SK-N-SH (cell line): Measurements from ENCODE around the gene IRS4. TPM values are rescaled to one million over a fixed set of nuclear protein-coding genes. Genes with fewer than 3 reads are reported as not detected.

Experiments
- CTCF ChIA-PET: fragments of 300-600, 350-600 bp; formaldehyde crosslinking; extraction: SDS; loops from one replicate; lab custom pipeline; 2021; lab: Yijun Ruan, JAX
- POLR2A ChIA-PET: fragments of 350-600 bp; sonication (Branson Sonifier 250); formaldehyde crosslinking; extraction: SDS; loops from one replicate; lab custom pipeline; 2020; ENCODE audit warnings: antibody characterized with exemption, inconsistent platforms; lab: Yijun Ruan, JAX
- DNase-seq: peaks from one replicate; pipeline ENCODE4 v3.0.0; 2012
- H2AFZ ChIP-seq: fragments of 200-600 bp; sonication (generic); 2 replicates; pipeline ENCODE4 v1.8.1; 2016; ENCODE audit warnings: antibody characterized with exemption, mild to moderate bottlenecking, low read depth
- H3F3A ChIP-seq: fragments of 200-600 bp; sonication (generic); replicated peaks from 2 replicates; pipeline ENCODE3; 2016; ENCODE audit warnings: antibody characterized with exemption, mild to moderate bottlenecking; ENCODE audit not compliant: insufficient read depth
- H3K27ac ChIP-seq, 2 experiments: fragments of 200-500 bp in 1 of 2; fragments of 200-600 bp in 1 of 2; sonication (Bioruptor generic) in 1 of 2; sonication (generic), shearing (Covaris generic) in 1 of 2; 2 replicates each; pipeline versions ENCODE4 v1.5.1 to v1.6.1; 2014 to 2016; ENCODE audit warnings: low read depth in 2 of 2, inconsistent platforms in 1 of 2, low read length in 1 of 2, mild to moderate bottlenecking in 1 of 2, mixed read lengths in 1 of 2
- H3K27me3 ChIP-seq: fragments of 200-600 bp; sonication (generic), shearing (Covaris generic); 2 replicates; pipeline ENCODE4 v1.6.1; 2016; ENCODE audit warnings: mixed run types; ENCODE audit not compliant: insufficient read depth
- H3K36me3 ChIP-seq, 2 experiments: fragments of 200-500 bp in 1 of 2; fragments of 200-600 bp in 1 of 2; sonication (Bioruptor generic) in 1 of 2; sonication (generic) in 1 of 2; replicated peaks in 1 of 2; 2 replicates each; pipeline versions ENCODE3 to v1.5.1; 2014 to 2016; ENCODE audit warnings: low read length in 1 of 2, mild to moderate bottlenecking in 1 of 2; ENCODE audit not compliant: insufficient read depth in 2 of 2, control insufficient read depth in 1 of 2
- H3K4me1 ChIP-seq, 2 experiments: fragments of 200-500 bp in 1 of 2; fragments of 200-600 bp in 1 of 2; sonication (Bioruptor generic) in 1 of 2; sonication (generic), shearing (Covaris generic) in 1 of 2; 2 replicates each; pipeline versions ENCODE4 v1.5.1 to v1.6.1; 2014 to 2016; ENCODE audit warnings: low read depth in 1 of 2, low read length in 1 of 2, mixed run types in 1 of 2; ENCODE audit not compliant: insufficient read depth in 2 of 2, control insufficient read depth in 1 of 2
- H3K4me2 ChIP-seq: fragments of 200-600 bp; sonication (generic), shearing (Covaris generic); 2 replicates; pipeline ENCODE4 v1.6.1; 2017; ENCODE audit warnings: mixed run types
- H3K4me3 ChIP-seq, 2 experiments: fragments of 200-500 bp in 1 of 2; fragments of 200-600 bp in 1 of 2; sonication (Bioruptor generic) in 1 of 2; sonication (generic), shearing (Covaris generic) in 1 of 2; 2 replicates each; pipeline versions ENCODE4 v1.5.1 to v1.8.1; 2014 to 2016; ENCODE audit warnings: low read depth in 2 of 2, inconsistent platforms in 1 of 2, low read length in 1 of 2, mild to moderate bottlenecking in 1 of 2, mixed read lengths in 1 of 2, moderate library complexity in 1 of 2
- H3K79me2 ChIP-seq: fragments of 200-600 bp; sonication (generic); 2 replicates; pipeline ENCODE4 v1.8.1; 2017; ENCODE audit warnings: mild to moderate bottlenecking; ENCODE audit not compliant: insufficient read depth
- H3K9ac ChIP-seq: fragments of 200-600 bp; sonication (generic); 2 replicates; pipeline ENCODE4 v1.6.1; 2017; ENCODE audit warnings: mixed run types
- H3K9me2 ChIP-seq: fragments of 200-600 bp; sonication (generic); 2 replicates; pipeline ENCODE4 v1.6.1; 2017; ENCODE audit warnings: mixed run types
- H3K9me3 ChIP-seq: fragments of 200-600 bp; sonication (generic); 2 replicates; pipeline ENCODE4 v1.6.1; 2017; ENCODE audit warnings: mixed run types, mild to moderate bottlenecking, moderate library complexity
- H4K20me1 ChIP-seq: fragments of 200-600 bp; sonication (generic); 2 replicates; pipeline ENCODE4 v1.6.1; 2017; ENCODE audit warnings: mild to moderate bottlenecking, mixed run types; ENCODE audit not compliant: insufficient read depth
- CHD2 ChIP-seq: fragments of 150-350 bp; IDR thresholded peaks from 2 replicates; pipeline ENCODE4 v1.6.1; 2018; ENCODE audit warnings: low read length; ENCODE audit not compliant: partially characterized antibody
- EP300 ChIP-seq, 2 experiments: IDR thresholded peaks; 2 replicates each; pipeline versions ENCODE4 v1.4.0 to v1.6.1; 2012; ENCODE audit warnings: borderline replicate concordance in 1 of 2, low read depth in 1 of 2, low read length in 1 of 2
- EZH2phosphoT487 ChIP-seq: fragments of 200-600 bp; sonication (generic); IDR thresholded peaks from 2 replicates; pipeline ENCODE4 v1.6.1; 2017; ENCODE audit warnings: low read depth, mixed run types, mild to moderate bottlenecking, antibody characterized with exemption, moderate library complexity, borderline replicate concordance
- FOSL2 ChIP-seq: IDR thresholded peaks from 2 replicates; pipeline ENCODE4 v1.4.0; 2012; ENCODE audit warnings: low read depth, mild to moderate bottlenecking, moderate library complexity, borderline replicate concordance
- FOXM1 ChIP-seq: IDR thresholded peaks from 2 replicates; pipeline ENCODE4 v1.4.0; 2012; ENCODE audit warnings: low read depth, mild to moderate bottlenecking
- GATA2 ChIP-seq: sonication (generic); formaldehyde crosslinking; IDR thresholded peaks from 2 replicates; pipeline ENCODE4 v1.5.0; 2020; ENCODE audit warnings: mild to moderate bottlenecking, missing genetic modification reagents
- JUND ChIP-seq: IDR thresholded peaks from 2 replicates; pipeline ENCODE4 v1.4.0; 2012
- MAX ChIP-seq: IDR thresholded peaks from 2 replicates; pipeline ENCODE4 v1.4.0; 2012; ENCODE audit warnings: low read depth
- NFIC ChIP-seq: IDR thresholded peaks from 2 replicates; pipeline ENCODE4 v1.4.0; 2012; ENCODE audit warnings: borderline replicate concordance
- PBX3 ChIP-seq: IDR thresholded peaks from 2 replicates; pipeline ENCODE4; 2012
- RFX5 ChIP-seq: IDR thresholded peaks from 2 replicates; pipeline ENCODE4 v1.6.1; 2012; ENCODE audit warnings: mild to moderate bottlenecking, improper control_type of control experiment, low read length
- SIN3A ChIP-seq: IDR thresholded peaks from 2 replicates; pipeline ENCODE4 v1.6.1; 2012; ENCODE audit warnings: low read depth, mild to moderate bottlenecking, low read length, moderate library complexity, borderline replicate concordance
- TCF12 ChIP-seq: IDR thresholded peaks from 2 replicates; pipeline ENCODE4 v1.4.0; 2012
- USF1 ChIP-seq: IDR thresholded peaks from 2 replicates; pipeline ENCODE4 v1.4.0; 2012; ENCODE audit warnings: low read depth, borderline replicate concordance
- USF2 ChIP-seq: fragments of 150-350 bp; IDR thresholded peaks from 2 replicates; pipeline ENCODE4 v1.6.1; 2017; ENCODE audit warnings: antibody characterized with exemption, low read length, low read depth, borderline replicate concordance
- WGBS: methylation state at CpG from one replicate; pipeline ENCODE4 v1.1.6; 2017; ENCODE audit warnings: low lambda C conversion rate; 5-methylcytosine and 5-hydroxymethylcytosine counted together
- polyA plus RNA-seq, 3 experiments: library from polyadenylated mRNA; depleted of rRNA; stranded (reverse); fragments of >200 nt; gene quantifications; 2 replicates each; pipeline ENCODE4 v1.2.3, GENCODE V29; 2012
- TF ChIP-seq, protein P1 (sequence below): IDR thresholded peaks from 2 replicates; pipeline ENCODE4 v1.4.0; 2012; ENCODE audit warnings: low read depth, borderline replicate concordance

Gene IRS4
- polyA plus RNA-seq (2012; rRNA removed), result not detected in 2 replicates
- not detected in 2 replicates for polyA plus RNA-seq (2012; cell fraction: cytosol; rRNA removed)
- polyA plus RNA-seq (2012; cell fraction: nucleus; rRNA removed), result not detected in 2 replicates

- no peaks in the 10 kb centered on the region; a peak in 1 of 4 replicates for H3K4me1 ChIP-seq
- peak within 1 kb of the TSS; percentile 37; the same call in 1 of the 2 replicates for H3K4me2 ChIP-seq
- no peaks in the 10 kb centered on the region for H4K20me1 ChIP-seq
- no peak within 1 kb of the TSS for H3K27ac ChIP-seq
- WGBS, result 10% methylated on average over 38 of the region's 62 CpGs
- H3K79me2 ChIP-seq, result no peaks in the 10 kb centered on the region
- H3K9me2 ChIP-seq, result no peaks in the 10 kb centered on the region
- H3K27me3 ChIP-seq, result peaks cover 59% of the 10 kb centered on the region
- no peaks in the 10 kb centered on the region for H3K9me3 ChIP-seq
- CTCF ChIA-PET, result interaction anchor here (1.9 kb wide), 1 partner anchor 11 kb away, joined by 5 read pairs; no protein-coding TSS in a partner anchor
- peak within 1 kb of the TSS in 1 of 2 experiments; percentile 12; a peak in 1 of 4 replicates for H3K4me3 ChIP-seq
- peak; percentile 46 for DNase-seq
- no peak within 1 kb of the TSS for H3K9ac ChIP-seq
- POLR2A ChIA-PET, result no interaction called here
- H2AFZ ChIP-seq, result no peak within 1 kb of the TSS
- H3K36me3 ChIP-seq, result no peaks in the 10 kb centered on the region
- TF ChIP-seq USF1, result 0 out of 2 replicates have a peak, but pooled peaks have one; percentile 29
- no peak for TF ChIP-seq EZH2phosphoT487
- TF ChIP-seq, all 33 proteins: peak for 1
- H3F3A ChIP-seq, result no peaks in the 10 kb centered on the region
These were observed at the start of gene IRS4 for GRCh38 chrX:108736509-108737479. IRS4 (minus strand) TSS chrX:108736563.

- no peaks in the 10 kb centered on the region for H4K20me1 ChIP-seq
- H3K27ac ChIP-seq, result no peak overlapping the region
- TF ChIP-seq RFX5, result no peak
- TF ChIP-seq MAX, result no peak
- TF ChIP-seq USF2, result no peak
- TF ChIP-seq CHD2, result no peak
- TF ChIP-seq SIN3A, result no peak
- TF ChIP-seq FOXM1, result no peak
- TF ChIP-seq, protein P1, sequence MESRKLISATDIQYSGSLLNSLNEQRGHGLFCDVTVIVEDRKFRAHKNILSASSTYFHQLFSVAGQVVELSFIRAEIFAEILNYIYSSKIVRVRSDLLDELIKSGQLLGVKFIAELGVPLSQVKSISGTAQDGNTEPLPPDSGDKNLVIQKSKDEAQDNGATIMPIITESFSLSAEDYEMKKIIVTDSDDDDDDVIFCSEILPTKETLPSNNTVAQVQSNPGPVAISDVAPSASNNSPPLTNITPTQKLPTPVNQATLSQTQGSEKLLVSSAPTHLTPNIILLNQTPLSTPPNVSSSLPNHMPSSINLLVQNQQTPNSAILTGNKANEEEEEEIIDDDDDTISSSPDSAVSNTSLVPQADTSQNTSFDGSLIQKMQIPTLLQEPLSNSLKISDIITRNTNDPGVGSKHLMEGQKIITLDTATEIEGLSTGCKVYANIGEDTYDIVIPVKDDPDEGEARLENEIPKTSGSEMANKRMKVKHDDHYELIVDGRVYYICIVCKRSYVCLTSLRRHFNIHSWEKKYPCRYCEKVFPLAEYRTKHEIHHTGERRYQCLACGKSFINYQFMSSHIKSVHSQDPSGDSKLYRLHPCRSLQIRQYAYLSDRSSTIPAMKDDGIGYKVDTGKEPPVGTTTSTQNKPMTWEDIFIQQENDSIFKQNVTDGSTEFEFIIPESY, result no peak
- no peak for TF ChIP-seq EP300 (IDR thresholded peaks at IDR 0.05; ENCODE audit: borderline replicate concordance in 1 of 2, low read depth in 1 of 2, low read length in 1 of 2)
- TF ChIP-seq JUND, result no peak
- no peak for TF ChIP-seq NFIC
- no peak for TF ChIP-seq PBX3
- no peak for TF ChIP-seq GATA2 (CRISPR knock-in tag)
- no peak for TF ChIP-seq FOSL2
- TF ChIP-seq TCF12, result no peak
- no peaks in the 10 kb centered on the region for H3K27me3 ChIP-seq
- no peak overlapping the region for H2AFZ ChIP-seq
- H3K4me2 ChIP-seq, result no peak overlapping the region
- no peaks in the 10 kb centered on the region for H3K4me1 ChIP-seq
- H3K9ac ChIP-seq, result no peak overlapping the region
- CTCF ChIA-PET, result no interaction called here
- DNase-seq, result no peak
- H3K79me2 ChIP-seq, result no peaks in the 10 kb centered on the region
- no peaks in the 10 kb centered on the region for H3K9me3 ChIP-seq
- POLR2A ChIA-PET, result no interaction called here
- no peak overlapping the region for H3K4me3 ChIP-seq
- H3K36me3 ChIP-seq, result no peaks in the 10 kb centered on the region
- 0 out of 2 replicates have a peak, but pooled peaks cover 3% of the 10 kb centered on the region for H3K9me2 ChIP-seq
- H3F3A ChIP-seq, result no peaks in the 10 kb centered on the region
These were observed 36.2 kb upstream of the IRS4 start for GRCh38 chrX:108772549-108772948.
